HTERT RPE-1 (cell line): ENCODE measurements around the gene MPND.

ENCODE experiments used
- in situ Hi-C: fragments of 300-500 bp; cut with MboI; formaldehyde crosslinking; loops from 4 replicates; pipeline ENCODE4 v1.14.3; 2020; ENCODE audit warnings: low sequenced_read_pairs

Gene MPND

DNA sequence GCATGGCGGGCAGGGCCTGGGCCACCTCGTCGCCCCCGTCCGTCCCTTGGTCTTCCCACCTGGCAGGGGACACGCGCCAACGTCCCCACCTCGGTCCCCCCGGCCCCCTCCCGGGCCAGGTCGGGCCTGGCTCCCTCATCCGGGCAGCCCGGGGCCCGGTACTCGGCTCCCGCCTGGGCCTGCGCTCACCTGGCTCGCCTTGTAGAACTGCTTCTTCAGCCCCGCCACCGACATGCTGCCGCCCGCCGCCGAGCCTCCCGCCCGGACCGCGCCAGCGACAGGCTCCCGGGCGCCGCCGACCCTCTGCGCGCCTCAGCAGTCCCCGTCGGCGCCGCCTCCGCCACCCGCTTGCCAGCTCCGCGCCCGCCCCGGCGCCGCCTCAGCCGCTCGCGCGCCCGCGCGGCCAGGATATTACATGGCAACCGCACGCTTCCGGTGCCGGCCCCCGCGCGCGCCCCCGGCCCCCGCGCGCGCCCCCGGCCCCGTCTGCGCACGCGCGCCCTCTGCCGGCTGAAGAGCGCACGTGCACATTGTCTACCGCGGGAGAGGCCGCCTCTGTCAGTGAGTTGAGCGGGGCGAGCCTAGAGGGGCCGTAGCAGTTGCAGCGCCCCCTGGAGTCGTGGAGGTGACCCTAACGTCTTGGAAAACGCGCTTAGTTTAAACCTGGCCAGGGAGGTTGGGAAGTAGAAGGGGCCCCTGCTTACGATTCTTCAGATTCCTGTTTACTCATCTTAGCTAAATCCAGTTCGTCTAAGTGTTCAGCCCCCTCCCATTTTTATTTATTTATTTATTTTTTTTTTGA, 57.0 kb downstream of the MPND start, which contains the start of gene SH3GL1:
Gene SH3GL1, minus strand, starts transcription at position 413 of the 802 bp plus-strand sequence. Its CDS starts 179 bp downstream, at position 234.
- in situ Hi-C loops = no loop called here

DNA sequence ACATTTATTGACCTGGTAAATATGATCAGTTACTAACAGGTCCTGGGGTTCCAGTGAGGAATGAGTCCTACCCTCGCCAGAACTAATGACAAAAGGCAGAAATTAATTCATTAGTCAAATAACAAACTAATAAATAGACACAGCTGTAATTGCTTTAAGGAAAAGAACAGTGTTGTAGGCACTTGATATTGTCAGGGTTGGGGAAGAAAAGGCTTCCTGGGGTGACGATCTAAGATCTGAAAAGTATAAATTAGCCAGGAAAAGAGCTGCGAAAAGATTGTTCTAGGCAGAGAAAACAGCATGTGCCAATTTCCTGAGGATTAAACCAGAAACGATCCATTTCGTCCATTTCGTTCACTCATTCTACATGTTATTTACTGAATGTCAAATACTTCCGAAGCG, 58.4 kb downstream of the MPND start:
- in situ Hi-C loops = no loop called here

DNA sequence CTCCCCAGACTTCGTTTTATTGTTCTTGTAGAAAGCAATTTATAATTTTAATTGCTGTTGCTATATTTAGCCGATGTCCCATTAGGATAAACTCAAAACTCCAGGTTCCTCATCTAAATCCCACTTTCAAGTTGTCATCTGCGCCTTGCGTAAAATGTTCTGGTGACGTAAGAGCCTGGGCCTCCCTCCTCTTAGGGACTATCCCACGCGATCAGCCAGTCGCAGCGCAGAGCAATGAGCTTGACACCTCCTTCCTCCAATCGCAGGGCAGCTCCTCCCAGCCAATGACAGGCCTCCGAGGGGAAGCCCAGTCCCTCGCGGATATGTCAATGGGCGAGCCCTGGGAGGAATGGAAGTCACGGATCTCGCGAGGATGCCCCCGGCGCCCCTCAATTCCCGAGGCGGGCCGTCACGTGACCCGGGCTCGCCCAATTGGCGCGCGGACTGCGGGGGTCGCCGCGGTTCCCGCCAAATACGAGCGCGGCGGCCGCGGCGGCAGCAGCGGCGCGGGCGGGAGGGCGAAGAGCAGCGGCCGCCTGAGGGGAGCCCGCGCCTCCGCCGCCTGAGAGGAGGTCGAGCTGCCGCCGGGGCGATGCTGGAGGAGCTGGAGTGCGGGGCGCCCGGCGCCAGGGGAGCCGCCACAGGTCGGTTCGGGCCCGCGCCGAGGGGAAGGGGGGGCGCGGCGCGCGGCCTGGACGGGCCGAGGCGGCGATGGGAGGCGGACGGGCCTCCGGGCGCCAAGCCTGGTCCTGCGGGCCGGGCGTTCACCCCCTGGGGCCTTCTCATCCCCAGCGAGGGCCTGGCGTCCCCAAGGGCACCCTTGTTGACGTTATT, 59.0 kb downstream of the MPND start, which contains the start of gene CHAF1A:
Gene CHAF1A, plus strand, starts transcription at position 470 of the 834 bp plus-strand sequence. Its CDS starts 123 bp downstream, at position 593.
- in situ Hi-C loops = no loop called here

DNA sequence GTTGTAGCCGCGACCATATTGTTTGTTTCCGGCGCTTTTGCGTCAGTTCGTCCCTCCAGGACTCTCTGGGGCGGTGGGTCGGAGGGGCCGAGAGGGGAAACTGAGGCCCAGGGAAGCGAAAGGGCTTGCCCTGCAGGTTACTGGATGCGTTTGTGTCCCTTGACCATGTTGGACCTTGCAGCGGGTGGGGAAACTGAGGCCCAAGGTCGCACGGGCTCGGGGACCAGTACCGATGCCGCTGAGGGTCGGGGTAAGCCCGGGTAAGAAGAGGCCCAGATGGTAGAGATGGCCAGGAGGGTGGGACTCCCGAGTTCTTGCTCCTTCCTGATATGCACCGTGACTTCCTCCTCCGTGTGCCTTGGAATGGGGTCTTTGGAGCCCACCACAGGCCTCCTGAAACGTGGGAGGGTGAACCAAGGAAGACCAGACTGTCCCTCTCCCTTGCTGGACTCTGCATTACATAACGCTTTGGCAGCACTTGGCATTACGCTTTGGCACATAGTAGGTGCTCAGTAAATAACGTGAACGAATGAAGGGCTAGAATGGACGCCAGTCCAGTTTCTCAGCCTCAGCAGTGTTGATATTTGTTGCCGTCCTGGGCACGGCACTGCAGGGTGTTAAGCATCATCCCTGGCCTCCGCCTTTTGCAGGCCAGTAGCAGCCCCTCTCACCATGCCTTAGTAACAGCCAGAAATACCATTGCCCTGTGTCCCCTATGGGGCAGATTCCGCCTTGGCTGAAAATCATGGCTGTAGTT, 59.8 kb downstream of the MPND start:
- in situ Hi-C loops = no loop called here

DNA sequence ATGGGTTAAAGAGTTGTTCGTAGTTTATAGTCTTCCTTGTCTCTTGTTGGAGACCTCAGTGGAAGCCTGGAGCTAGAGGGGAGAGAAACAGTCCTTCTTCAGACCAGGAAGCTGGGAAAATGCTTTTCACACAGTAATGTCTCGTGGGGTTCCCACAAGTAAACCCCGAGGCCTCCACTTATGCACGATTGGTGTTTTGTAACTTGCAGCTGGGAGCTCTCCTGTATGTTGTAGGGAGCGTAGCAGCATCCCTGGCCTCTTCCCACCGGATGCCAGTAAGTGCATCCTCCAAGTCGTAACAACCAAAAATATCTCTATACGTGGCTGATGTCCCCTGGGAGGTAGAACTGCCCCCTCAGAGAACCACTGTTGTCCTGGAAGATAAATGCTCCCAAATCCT, 62.6 kb downstream of the MPND start:
- in situ Hi-C loops = no loop called here

DNA sequence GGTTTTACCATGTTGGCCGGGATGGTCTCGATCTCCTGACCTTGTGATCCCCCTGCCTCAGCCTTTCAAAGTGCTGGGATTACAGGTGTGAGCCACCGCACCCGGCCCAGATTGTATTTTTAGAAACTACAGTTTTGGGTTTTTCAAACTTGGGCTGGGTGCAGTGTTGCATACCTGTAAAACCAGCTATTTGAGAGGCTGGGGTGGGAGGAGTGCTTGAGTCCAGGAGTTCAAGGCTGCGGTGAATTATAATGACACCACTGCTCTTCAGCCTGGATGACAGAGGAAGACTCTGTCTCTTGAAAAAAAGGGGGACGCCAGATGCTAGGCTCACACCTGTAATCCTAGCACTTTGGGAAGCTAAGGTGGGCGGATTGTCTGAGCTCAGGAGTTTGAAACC, 63.3 kb downstream of the MPND start:
- in situ Hi-C loops = no loop called here

DNA sequence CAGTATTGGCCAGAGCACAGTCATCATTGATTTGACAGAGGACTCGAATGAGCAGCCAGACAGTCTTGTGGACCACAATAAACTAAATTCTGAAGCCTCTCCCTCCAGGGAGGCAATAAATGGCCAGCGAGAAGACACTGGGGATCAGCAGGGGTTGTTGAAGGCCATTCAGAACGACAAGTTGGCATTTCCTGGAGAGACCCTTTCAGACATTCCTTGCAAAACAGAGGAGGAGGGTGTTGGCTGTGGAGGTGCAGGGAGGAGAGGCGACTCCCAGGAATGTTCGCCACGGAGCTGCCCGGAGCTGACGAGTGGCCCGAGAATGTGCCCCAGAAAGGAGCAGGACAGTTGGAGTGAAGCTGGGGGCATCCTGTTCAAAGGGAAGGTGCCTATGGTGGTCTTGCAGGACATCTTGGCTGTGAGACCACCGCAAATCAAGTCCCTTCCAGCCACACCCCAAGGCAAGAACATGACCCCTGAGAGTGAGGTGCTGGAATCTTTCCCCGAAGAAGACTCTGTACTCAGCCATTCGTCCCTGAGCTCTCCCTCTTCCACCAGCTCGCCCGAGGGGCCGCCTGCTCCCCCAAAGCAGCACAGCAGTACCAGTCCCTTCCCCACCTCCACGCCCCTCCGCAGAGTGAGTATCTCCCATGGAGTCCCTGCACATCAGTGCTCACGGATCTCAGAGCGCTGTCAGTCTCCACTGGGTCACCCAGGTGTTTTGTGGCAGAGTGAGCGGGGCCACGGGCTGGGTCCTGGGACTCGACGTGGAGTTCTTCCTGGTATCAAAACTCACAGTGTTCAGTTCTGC, 66.0 kb downstream of the MPND start:
- in situ Hi-C loops = no loop called here
